OCI-LY7 (cell line): Measurements from ENCODE around the gene APOD. TPM values are rescaled to one million over a fixed set of nuclear protein-coding genes. Genes with fewer than 3 reads are reported as not detected.

Experiments used
- BruUV-seq: library from RNA; stranded (reverse); fragments of 400-500 nt; replicated peaks from 2 replicates; lab custom pipeline; 2021; lab: Mats Ljungman, UMichigan
- CTCF ChIA-PET: fragments of 300-600 bp; sonication (Branson Sonifier 250); formaldehyde crosslinking; loops from one replicate; lab custom pipeline; 2022; ENCODE audit warnings: antibody characterized with exemption; ENCODE audit not compliant: unreplicated experiment; lab: Charles Lee
- POLR2A ChIA-PET: fragments of 300-600 bp; sonication (Branson Sonifier 250); formaldehyde crosslinking; loops from one replicate; lab custom pipeline; 2022; ENCODE audit warnings: antibody characterized with exemption; lab: Charles Lee
- DNase-seq: peaks from one replicate; pipeline ENCODE4 v3.0.0-alpha.2; 2015; ENCODE audit warnings: low spot score
- H2AFZ ChIP-seq: fragments of 200-600 bp; sonication (generic), shearing (Covaris generic); 2 replicates; pipeline ENCODE4 v1.6.1; 2014; ENCODE audit warnings: mild to moderate bottlenecking, antibody characterized with exemption, low read length, moderate library complexity
- H3K27ac ChIP-seq: fragments of 200-600 bp; sonication (generic); 2 replicates; pipeline ENCODE4 v1.5.1; 2014; ENCODE audit warnings: mixed run types, low read depth, mild to moderate bottlenecking, moderate library complexity, low read length, inconsistent platforms; ENCODE audit not compliant: poor library complexity, severe bottlenecking
- H3K36me3 ChIP-seq: fragments of 200-600 bp; sonication (generic); 2 replicates; pipeline ENCODE4 v1.6.1; 2014; ENCODE audit warnings: mild to moderate bottlenecking, antibody characterized with exemption, low read length, moderate library complexity, mixed read lengths; ENCODE audit not compliant: insufficient read depth
- H3K4me1 ChIP-seq: fragments of 200-600 bp; sonication (generic); 2 replicates; pipeline ENCODE4 v1.5.1; 2014; ENCODE audit warnings: mild to moderate bottlenecking, low read length; ENCODE audit not compliant: insufficient read depth, poor library complexity, severe bottlenecking
- H3K4me2 ChIP-seq: fragments of 200-600 bp; sonication (generic); 2 replicates; pipeline ENCODE4 v1.6.1; 2014; ENCODE audit warnings: mild to moderate bottlenecking, low read length
- H3K4me3 ChIP-seq: fragments of 200-600 bp; sonication (generic); 2 replicates; pipeline ENCODE4 v1.5.1; 2014; ENCODE audit warnings: mild to moderate bottlenecking, low read depth, low read length; ENCODE audit not compliant: poor library complexity, severe bottlenecking
- H3K79me2 ChIP-seq: fragments of 200-600 bp; sonication (generic); 2 replicates; pipeline ENCODE4 v1.6.1; 2016; ENCODE audit warnings: low read depth, mild to moderate bottlenecking, low read length, moderate library complexity, mixed read lengths; ENCODE audit not compliant: insufficient read depth
- H3K9me2 ChIP-seq: fragments of 200-600 bp; sonication (generic); 2 replicates; pipeline ENCODE4 v1.6.1; 2016; ENCODE audit warnings: mild to moderate bottlenecking, low read length, mixed read lengths; ENCODE audit not compliant: insufficient read depth
- H3K9me3 ChIP-seq: fragments of 200-600 bp; sonication (generic); 2 replicates; pipeline ENCODE4 v1.6.1; 2014; ENCODE audit warnings: mild to moderate bottlenecking, mixed run types, low read length, mixed read lengths
- H4K20me1 ChIP-seq: fragments of 200-600 bp; sonication (generic); 2 replicates; pipeline ENCODE4 v1.6.1; 2014; ENCODE audit warnings: mild to moderate bottlenecking, antibody characterized with exemption, low read length, moderate library complexity, mixed read lengths; ENCODE audit not compliant: insufficient read depth
- CTCF ChIP-seq: fragments of 200-600 bp; sonication (generic); conservative IDR thresholded peaks from 2 replicates; pipeline ENCODE4 v1.5.1; 2014; ENCODE audit warnings: mild to moderate bottlenecking, antibody characterized with exemption, low read length, moderate library complexity, mixed read lengths
- EZH2phosphoT487 ChIP-seq: fragments of 200-600 bp; sonication (generic); IDR thresholded peaks from 2 replicates; pipeline ENCODE4 v1.6.1; 2018; ENCODE audit warnings: low read depth, borderline replicate concordance, mild to moderate bottlenecking, mixed run types, antibody characterized with exemption, low read length, moderate library complexity, mixed read lengths
- intact Hi-C: fragments of 100-400 bp; cut with micrococcal nuclease; formaldehyde crosslinking; loops from one replicate; pipeline ENCODE4 v1.10.0; 2022; ENCODE audit not compliant: unreplicated experiment
- total RNA-seq, 2 experiments: library from RNA; depleted of rRNA in 1 of 2; stranded (reverse); fragments of >200 nt in 1 of 2; shearing (Covaris generic) in 1 of 2; gene quantifications; 2 replicates each; pipeline ENCODE4 v1.2.3, GENCODE V29; 2014 to 2022

Gene APOD
- total RNA-seq, 2 experiments from 2014 or later, result not detected

GRCh38 chr3:195571361-195571760, 12.4 kb downstream of the APOD start:
- Histone ChIP-seq H3K9me3 (no peaks in the 10 kb centered on the region), H4K20me1 (no peaks in the 10 kb centered on the region), H3K79me2 (no peaks in the 10 kb centered on the region), H3K4me3 (no peak overlapping the region), H2AFZ (no peak overlapping the region), H3K36me3 (no peaks in the 10 kb centered on the region), H3K27ac (no peak overlapping the region), H3K4me2 (no peak overlapping the region), H3K9me2 (no peaks in the 10 kb centered on the region), H3K4me1 (peaks cover 29% of the 10 kb centered on the region)
- ChIA-PET POLR2A (interaction anchor here (0.6 to 0.8 kb wide), 3 partner anchors 23 to 766 kb away, joined by 3 to 5 read pairs (median 5); no protein-coding TSS in a partner anchor), CTCF (no interaction called here)
- TF ChIP-seq CTCF (no peak), EZH2phosphoT487 (no peak)
- BruUV-seq, result no TSS peak
- no peak for DNase-seq
- intact Hi-C loops, result no loop called here

- H4K20me1 ChIP-seq, result no peaks in the 10 kb centered on the region
- no peak overlapping the region for H3K27ac ChIP-seq
- H3K4me2 ChIP-seq, result no peak overlapping the region
- ChIA-PET POLR2A (interaction anchor here (0.6 to 0.8 kb wide), 3 partner anchors 23 to 766 kb away, joined by 3 to 5 read pairs (median 5); no protein-coding TSS in a partner anchor), CTCF (no interaction called here)
- H3K4me1 ChIP-seq, result peaks cover 29% of the 10 kb centered on the region
- H3K9me2 ChIP-seq, result no peaks in the 10 kb centered on the region
- no TSS peak for BruUV-seq
- no peaks in the 10 kb centered on the region for H3K79me2 ChIP-seq
- H3K36me3 ChIP-seq, result no peaks in the 10 kb centered on the region
- no peak for DNase-seq
- TF ChIP-seq EZH2phosphoT487, result no peak
- no peak for TF ChIP-seq CTCF
- no peaks in the 10 kb centered on the region for H3K9me3 ChIP-seq
- H2AFZ ChIP-seq, result no peak overlapping the region
- intact Hi-C loops, result no loop called here
- H3K4me3 ChIP-seq, result no peak overlapping the region
Measured at GRCh38 chr3:195570912-195571311, 12.8 kb downstream of the APOD start.

GRCh38 chr3:195570344-195570743, 13.4 kb downstream of the APOD start:
- no TSS peak for BruUV-seq
- Histone ChIP-seq H2AFZ (peak overlapping the region; percentile 50; the same call in 1 of the 2 replicates), H3K27ac (no peak overlapping the region), H3K79me2 (no peaks in the 10 kb centered on the region), H3K36me3 (no peaks in the 10 kb centered on the region), H3K9me3 (no peaks in the 10 kb centered on the region), H3K4me1 (peaks cover 29% of the 10 kb centered on the region), H4K20me1 (no peaks in the 10 kb centered on the region), H3K4me2 (peak overlapping the region; percentile 27), H3K9me2 (no peaks in the 10 kb centered on the region), H3K4me3 (no peak overlapping the region)
- intact Hi-C loops, result no loop called here
- peak; percentile 50 for DNase-seq
- TF ChIP-seq CTCF, result no peak
- TF ChIP-seq EZH2phosphoT487, result no peak
- CTCF ChIA-PET, result no interaction called here
- POLR2A ChIA-PET, result no interaction called here
